Measurements from ENCODE around the gene FANCF.

GRCh38 chr11:22617868-22618267, 7.8 kb downstream of the FANCF start:
- TF ChIP-seq EZH2 (IDR thresholded peaks at IDR 0.05; ENCODE audit: borderline replicate concordance, low read depth, low read length, poor library complexity, severe bottlenecking): no peak
- TF ChIP-seq CTCF (conservative IDR thresholded peaks at IDR 0.05; ENCODE audit: low read depth, low read length): no peak

All from A673 (cell line).